ENCODE measurements around the gene PCGF5.
"Not testable (repeated sequence)": the region's sequence is repeated elsewhere in the genome, so short reads cannot be mapped to it uniquely, and the experiment has no call there.

PCGF5 gene

GRCh38 chr10:91210435-91210834, 10.0 kb upstream of the PCGF5 start:
- peak; percentile 90 for DNase-seq

GRCh38 chr10:91211675-91212074, 8.8 kb upstream of the PCGF5 start:
- DNase-seq, result peak; percentile 38

- DNase-seq, result no peak
Measured at GRCh38 chr10:91214911-91215310, 5.6 kb upstream of the PCGF5 start.

- DNase-seq, result no peak
Measured at GRCh38 chr10:91215384-91215783, 5.1 kb upstream of the PCGF5 start.

- peak; percentile 15 for DNase-seq
Measured at GRCh38 chr10:91219371-91220193, 881 bp upstream of the PCGF5 start.

GRCh38 chr10:91220954-91221675, 652 bp downstream of the PCGF5 start:
- no peak for DNase-seq

- no peak for DNase-seq
Measured at GRCh38 chr10:91226093-91226492, 5.6 kb downstream of the PCGF5 start.

GRCh38 chr10:91227576-91227975, 7.1 kb downstream of the PCGF5 start:
- no peak for DNase-seq

- DNase-seq, result no peak
Measured at GRCh38 chr10:91229683-91230082, 9.2 kb downstream of the PCGF5 start.

- no peak for DNase-seq
Measured at GRCh38 chr10:91238191-91238590, 17.7 kb downstream of the PCGF5 start.

- DNase-seq, result no peak
Measured at GRCh38 chr10:91239789-91240188, 19.3 kb downstream of the PCGF5 start.

- DNase-seq, result no peak
Measured at GRCh38 chr10:91242940-91243339, 22.5 kb downstream of the PCGF5 start.

- DNase-seq, result no peak
Measured at GRCh38 chr10:91247360-91248111, 27.1 kb downstream of the PCGF5 start.

- DNase-seq, result no peak
Measured at GRCh38 chr10:91249700-91250099, 29.2 kb downstream of the PCGF5 start.

GRCh38 chr10:91250341-91250740, 29.9 kb downstream of the PCGF5 start:
- DNase-seq, result no peak

- peak; percentile 11 for DNase-seq
Measured at GRCh38 chr10:91251430-91252056, 31.1 kb downstream of the PCGF5 start.

- no peak for DNase-seq
Measured at GRCh38 chr10:91253300-91253699, 32.8 kb downstream of the PCGF5 start.

GRCh38 chr10:91257310-91257709, 36.8 kb downstream of the PCGF5 start:
- DNase-seq, result no peak

GRCh38 chr10:91260417-91260816, 40.0 kb downstream of the PCGF5 start:
- DNase-seq, result not testable (repeated sequence)

- no peak for DNase-seq
Measured at GRCh38 chr10:91271886-91272285, 51.4 kb downstream of the PCGF5 start.

- no peak for DNase-seq
Measured at GRCh38 chr10:91284486-91285090, 64.1 kb downstream of the PCGF5 start.

- DNase-seq, result no peak
Measured at GRCh38 chr10:91286572-91286971, 66.1 kb downstream of the PCGF5 start.

- DNase-seq, result no peak
Measured at GRCh38 chr10:91287276-91287675, 66.8 kb downstream of the PCGF5 start.
